HG03432 (cell line): ENCODE results near the gene PPP1R3G.

Experiments used
- ATAC-seq: cut with Tn5 transposase; IDR thresholded peaks from one replicate; pipeline ENCODE4 v1.9.1; 2021; ENCODE audit warnings: mild to moderate bottlenecking, moderate library complexity; ENCODE audit not compliant: unreplicated experiment

Gene PPP1R3G

DNA sequence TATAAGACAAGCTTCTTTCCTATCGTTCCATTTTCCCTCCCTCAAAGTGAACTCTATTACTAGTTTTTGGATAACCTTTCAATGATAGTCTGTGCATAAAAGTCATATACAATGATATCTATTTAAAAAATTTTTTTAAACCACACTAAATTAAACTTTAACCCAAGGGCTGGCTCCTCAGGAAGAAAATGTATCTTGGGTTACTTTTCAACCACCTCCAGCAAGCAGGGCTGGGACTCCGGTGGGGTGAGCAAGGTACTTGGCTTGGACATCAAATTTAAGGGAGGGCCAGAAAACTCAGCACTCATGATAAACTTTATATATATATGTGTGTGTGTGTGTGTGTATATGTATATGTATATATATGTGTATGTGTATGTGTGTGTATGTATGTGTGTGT lies 13.9 kb upstream of the PPP1R3G start:
- no peak for ATAC-seq

DNA sequence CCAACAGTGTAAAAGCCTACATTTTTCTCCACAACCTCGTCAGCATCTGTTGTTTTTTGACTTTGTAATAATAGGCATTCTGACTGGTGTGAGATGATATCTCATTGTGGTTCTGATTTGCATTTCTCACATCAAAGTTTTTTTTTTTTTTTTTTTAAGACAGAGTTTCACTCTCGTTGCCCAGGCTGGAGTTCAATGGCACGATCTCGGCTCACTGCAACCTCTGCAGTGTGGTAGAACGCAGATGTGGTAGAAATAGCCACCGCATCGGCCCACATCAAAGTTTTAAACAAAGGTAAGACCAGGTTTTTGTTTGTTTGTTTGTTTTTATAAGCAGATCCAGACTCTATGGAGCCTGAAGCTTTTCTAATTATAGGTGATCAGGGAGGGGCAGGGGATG lies 12.7 kb upstream of the PPP1R3G start:
- ATAC-seq: peak; percentile 77

DNA sequence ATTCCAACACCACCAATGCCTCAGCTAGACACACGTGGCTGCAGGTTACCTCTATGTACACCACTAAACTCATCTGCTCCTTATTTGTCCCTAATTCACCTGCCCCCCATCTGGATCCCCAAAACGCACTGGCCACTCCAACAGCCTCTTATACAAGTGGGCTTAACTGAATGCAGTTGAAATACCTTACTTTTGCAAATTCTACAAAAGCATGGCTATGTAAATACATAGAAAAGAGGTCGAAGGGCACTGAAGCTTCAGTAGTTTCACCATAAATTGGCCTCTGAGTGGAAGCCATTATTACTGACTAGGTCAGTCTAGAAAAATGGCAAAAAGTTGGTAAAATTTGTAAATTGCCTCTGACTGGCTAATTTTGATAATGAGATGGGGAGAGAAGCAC lies 11.1 kb upstream of the PPP1R3G start:
- ATAC-seq: no peak

DNA sequence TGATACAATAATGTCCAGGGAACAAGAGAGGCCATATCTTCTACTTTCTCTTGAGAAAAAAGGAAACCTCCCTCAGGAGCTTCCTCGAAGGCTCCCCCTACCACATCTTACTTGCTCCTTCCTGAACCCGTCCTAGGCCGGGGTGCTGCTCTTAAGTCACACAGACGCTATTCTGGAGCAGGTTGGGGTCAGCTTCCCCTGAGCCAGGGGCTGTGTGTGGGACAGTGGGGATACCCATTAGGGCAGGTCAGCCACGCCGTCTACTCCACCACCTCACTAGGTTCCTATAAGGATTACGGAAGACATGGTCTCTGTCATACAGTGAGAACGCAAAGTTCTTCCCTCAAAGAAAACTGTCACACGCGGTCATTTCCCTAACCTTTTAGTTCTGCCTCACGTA lies 8.2 kb upstream of the PPP1R3G start:
- no peak for ATAC-seq

DNA sequence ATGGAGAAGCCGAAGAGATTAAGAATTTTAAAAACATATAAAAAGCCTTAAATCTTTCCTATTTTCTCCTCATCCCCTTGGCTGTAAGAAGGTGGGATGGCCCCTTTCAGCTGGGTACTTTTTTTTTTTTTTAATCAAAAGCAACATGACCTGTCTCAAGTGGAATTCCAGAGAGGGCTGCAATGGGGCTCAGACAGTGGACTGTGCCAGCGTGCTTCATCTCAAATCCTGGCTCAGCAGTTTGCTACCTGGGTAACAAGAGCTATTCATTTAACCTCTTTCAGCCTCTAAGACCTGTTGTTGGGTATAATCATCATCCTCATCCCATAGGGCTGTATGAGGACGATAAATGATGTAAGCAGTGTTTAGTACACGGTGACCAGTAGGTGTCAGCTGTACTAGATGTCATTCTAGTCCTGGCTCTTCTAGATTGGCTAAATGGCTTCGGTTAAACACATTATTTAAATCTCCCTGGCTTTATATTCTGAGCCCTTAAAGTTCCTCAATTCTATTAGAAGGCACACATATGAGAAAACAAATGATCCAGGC lies 6.9 kb upstream of the PPP1R3G start:
- ATAC-seq: peak; percentile 70

DNA sequence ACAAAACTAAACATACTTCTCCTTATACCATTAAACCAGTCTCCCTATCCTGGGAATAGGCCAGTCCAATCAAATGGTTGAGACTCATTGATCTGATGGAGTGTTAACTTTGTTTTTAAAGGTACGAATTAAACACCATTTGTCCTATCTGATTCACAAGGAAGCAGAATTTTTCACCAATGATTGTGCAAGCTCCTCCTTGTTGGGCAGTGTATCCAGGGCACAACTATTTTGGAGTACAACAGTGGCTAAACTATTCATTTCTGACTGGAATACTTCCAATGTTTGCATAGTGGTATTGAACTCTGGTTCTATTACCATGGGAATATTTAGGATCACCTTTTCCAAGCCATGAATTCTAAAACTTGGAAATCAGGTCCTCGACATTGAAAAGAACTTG lies 5.4 kb upstream of the PPP1R3G start:
- ATAC-seq: no peak

DNA sequence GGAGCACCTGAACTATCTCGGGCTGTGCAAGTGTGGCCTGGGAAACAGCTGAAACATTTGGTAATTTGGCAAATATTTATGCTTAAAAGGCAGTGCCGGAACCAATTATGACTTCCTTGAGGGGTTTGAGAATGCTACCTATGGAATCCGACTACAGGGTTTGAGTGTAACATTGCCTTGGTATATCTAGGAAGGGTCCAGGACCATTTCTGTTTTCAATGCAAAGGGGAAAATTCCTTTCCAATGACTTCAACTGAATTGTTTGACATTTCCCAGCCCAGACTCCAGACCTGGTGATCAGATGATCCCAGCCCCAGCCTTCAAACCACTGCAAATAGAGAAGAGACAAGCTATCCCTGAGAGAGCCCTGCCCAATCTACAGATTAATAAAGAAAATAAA lies 4.6 kb upstream of the PPP1R3G start:
- ATAC-seq: no peak

DNA sequence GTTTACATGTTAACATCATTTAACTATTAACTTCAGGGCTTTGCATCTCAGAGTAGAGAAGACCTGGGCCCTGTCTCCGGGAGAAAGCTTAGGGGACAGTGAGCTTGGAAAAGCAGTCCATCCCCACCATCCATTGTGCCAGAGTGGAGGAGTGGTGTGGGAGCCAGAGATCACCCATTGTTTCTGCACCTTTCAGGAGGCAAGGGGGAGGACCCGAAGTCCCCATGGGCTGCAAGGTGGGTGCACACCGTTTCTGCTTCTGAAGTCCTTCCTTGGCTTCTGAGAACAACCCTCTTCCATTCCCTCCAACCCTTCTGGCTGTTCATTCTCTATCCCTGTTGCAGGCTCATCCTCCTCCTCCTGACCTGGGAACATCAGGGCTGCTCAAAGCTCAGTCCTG lies 4.0 kb upstream of the PPP1R3G start:
- no peak for ATAC-seq

DNA sequence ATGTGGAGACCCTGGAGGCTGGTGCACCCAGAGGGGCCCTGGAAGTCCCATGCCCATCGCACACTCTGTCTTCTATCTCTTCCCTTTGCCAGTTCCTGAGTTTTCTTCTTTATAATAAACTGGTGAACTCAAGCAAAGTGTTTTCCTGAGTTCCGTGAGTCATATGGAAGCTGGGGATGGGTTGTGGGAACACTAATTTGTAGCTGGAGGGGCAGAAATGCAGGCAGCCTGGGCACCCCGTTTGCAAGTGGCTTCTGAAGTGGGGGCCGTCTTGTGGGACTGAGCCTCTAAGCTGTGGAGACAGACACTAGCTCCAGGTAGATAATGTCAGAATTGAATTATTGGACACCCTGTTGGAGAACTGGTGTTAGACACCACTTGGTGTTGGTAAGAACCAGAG lies 3.2 kb upstream of the PPP1R3G start:
- no peak for ATAC-seq

DNA sequence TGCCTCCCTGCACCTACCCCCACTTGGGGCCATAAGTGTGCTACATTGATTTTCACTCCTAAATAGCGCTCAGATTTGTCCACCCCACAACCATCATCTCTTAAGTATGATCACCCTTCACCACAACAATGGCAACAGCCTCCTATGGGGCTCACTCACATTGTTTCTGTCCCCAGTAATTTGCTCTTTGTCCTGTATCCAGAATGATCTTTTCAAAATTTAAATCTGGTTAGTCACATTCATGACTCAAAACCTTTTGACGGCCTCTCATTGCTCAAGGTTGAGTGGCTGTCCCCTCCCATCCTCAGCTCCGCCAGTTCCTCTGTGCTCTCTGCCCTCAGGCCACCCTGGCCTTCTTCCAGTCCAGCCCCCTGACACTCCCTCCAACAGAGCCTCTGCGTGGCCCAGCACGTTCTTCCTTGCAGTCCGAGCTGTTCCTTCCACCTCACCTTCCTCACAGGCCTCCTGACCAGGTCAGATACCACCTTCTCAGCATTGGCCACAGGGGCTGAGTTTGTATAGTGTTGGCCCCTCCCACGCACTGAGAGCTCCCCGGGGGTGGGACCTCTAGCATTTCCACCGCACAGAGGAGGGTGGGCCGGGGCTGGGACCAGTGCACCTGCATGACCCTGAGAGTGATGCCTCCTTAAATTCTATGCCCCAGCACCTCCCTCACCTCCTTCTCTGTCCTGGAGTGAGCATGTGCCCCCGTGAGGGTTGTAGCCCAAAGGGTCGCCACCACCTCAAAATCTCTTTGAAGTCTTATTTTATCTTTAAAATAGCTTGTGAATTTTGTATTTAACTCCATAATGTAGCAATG lies 2.4 kb upstream of the PPP1R3G start:
- no peak for ATAC-seq

DNA sequence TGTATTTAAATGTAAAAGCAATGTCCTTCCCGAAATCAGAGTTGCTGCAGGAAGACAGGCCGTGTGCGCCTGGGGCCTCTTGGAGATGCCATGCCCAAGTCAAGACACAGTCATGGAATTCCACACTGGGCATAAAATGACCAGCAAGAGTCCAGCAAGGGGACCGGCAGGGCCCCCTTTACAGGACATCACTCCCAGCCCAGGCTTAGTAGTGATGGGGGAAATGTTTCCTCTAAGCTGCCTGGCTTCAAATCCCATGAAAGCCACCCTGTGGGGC lies 1.9 kb upstream of the PPP1R3G start:
- no peak for ATAC-seq

DNA sequence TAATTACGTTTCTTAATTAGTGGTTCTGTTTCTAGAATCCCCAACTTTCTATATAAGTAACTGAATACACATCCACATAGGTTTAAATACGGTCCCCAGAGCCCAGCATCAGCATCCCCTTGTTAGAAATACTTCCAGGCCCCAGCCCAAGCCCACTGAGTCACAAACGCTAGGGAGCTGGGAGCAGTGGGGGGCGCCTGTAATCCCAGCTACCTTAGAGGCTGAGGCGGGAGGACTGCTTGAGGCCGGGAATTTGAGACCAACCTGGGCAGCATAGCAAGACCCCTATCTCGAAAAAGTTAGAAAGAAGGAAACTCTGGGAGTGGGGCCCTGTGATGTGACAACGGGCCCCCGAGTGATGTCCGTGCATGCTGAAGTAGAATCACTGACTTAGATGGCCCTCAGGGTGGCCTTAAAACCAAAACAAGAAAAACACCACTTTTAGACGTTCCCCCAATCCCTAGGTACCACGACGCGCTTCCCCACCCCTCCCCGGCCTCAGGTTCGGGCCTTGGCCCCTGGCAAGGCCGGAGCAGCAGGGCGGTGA lies 1.3 kb upstream of the PPP1R3G start:
- no peak for ATAC-seq

DNA sequence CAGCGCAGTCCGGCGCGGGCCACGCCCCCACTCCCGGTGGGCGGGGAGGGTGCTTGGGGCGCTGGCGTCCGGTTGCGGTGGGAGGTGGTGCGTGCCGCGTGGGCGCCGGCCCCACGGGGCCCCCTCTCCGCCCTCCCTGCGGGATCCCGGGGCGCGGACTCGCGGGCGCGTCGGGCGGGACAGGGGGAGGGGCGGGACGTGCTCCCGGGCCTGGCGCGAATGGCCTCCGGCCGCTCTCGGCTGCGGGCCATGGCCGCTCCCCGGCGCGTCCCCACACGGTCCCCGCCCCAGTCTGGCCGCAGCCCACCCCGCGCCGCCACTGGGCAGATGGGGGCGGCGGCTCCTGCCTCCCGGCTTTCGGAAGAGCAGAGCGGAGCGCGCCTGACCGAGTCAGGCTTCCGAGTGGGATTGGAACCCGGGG lies 771 bp upstream of the PPP1R3G start:
- peak; percentile 52 for ATAC-seq

DNA sequence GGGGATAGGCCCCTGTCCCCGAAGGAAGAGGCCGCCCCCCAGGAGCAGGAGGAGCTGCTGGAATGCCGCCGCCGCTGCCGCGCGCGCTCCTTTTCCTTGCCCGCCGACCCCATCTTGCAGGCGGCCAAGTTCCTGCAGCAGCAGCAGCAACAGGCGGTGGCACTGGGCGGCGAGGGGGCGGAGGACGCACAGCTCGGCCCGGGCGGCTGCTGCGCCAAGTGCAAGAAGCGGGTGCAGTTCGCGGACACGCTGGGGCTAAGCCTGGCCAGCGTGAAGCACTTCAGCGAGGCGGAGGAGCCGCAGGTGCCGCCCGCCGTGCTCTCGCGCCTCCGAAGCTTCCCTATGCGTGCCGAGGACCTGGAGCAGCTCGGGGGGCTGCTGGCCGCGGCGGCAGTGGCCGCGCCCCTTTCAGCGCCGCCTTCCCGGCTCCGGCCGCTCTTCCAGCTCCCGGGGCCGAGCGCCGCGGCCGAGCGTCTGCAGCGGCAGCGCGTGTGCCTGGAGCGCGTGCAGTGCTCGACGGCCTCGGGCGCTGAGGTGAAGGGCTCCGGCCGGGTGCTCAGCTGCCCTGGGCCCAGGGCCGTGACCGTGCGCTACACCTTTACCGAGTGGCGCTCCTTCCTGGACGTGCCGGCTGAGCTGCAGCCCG lies 630 bp downstream of the PPP1R3G start:
- ATAC-seq: peak; percentile 25

DNA sequence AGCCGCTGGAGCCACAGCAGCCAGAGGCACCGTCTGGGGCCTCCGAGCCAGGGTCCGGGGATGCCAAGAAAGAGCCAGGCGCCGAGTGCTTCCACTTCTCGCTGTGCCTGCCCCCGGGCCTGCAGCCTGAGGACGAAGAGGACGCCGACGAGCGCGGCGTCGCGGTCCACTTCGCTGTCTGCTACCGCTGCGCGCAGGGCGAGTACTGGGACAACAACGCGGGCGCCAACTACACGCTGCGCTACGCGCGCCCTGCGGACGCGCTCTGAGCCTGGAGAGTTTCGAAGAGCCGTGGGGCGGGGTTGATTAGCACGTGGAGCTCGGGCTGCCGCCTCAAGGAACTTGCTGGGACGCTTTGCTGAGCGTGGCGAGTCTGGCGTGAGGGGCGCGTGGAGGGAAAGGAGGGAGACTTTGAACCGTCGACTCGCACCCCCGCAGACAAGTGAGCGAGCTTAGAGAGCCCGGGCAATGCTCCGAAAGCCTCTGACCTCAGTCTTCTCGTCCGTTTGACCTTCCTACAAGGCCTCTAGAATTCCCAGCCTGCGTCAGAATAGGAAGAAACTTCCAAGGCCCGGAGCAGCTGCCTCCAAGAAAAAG lies 1.3 kb downstream of the PPP1R3G start:
- ATAC-seq: no peak

DNA sequence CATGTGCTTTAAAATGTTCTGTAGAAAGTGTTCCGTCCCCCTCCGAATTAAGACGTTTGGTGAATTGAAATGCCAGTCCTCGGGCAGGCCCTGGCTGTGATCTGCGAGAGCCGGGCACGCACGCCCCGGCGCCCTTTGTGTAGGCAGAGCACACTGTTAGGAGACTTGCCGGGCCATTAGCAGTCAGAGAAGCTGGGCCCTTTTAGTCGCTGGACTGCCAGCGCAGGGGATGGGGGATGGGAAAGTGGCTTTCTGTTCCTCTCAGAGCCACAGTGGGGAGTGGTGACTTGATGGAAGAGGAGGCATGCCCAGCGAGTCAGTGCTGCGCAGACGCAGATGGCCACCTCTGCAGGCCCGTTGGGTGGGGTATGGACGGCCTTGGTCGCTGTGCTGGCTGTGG lies 2.2 kb downstream of the PPP1R3G start:
- ATAC-seq: no peak

DNA sequence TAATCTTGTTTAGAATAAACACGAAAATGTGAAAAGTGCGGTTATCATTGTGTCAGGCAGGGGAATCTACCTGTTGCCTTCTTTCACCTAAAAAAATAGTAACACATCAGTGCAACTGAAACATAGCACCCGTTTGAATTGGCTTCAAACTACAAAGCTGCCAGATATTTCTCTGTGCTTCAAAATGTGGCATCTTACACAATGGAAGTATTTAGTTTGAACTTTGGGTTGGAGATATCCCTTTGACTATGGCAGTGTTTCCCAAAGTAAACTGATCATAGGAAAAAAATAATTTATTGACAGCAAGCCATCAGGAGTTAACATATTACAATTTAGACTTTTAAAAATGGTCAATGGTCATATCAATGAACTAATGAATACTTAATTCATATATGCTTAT lies 3.6 kb downstream of the PPP1R3G start:
- ATAC-seq: no peak

DNA sequence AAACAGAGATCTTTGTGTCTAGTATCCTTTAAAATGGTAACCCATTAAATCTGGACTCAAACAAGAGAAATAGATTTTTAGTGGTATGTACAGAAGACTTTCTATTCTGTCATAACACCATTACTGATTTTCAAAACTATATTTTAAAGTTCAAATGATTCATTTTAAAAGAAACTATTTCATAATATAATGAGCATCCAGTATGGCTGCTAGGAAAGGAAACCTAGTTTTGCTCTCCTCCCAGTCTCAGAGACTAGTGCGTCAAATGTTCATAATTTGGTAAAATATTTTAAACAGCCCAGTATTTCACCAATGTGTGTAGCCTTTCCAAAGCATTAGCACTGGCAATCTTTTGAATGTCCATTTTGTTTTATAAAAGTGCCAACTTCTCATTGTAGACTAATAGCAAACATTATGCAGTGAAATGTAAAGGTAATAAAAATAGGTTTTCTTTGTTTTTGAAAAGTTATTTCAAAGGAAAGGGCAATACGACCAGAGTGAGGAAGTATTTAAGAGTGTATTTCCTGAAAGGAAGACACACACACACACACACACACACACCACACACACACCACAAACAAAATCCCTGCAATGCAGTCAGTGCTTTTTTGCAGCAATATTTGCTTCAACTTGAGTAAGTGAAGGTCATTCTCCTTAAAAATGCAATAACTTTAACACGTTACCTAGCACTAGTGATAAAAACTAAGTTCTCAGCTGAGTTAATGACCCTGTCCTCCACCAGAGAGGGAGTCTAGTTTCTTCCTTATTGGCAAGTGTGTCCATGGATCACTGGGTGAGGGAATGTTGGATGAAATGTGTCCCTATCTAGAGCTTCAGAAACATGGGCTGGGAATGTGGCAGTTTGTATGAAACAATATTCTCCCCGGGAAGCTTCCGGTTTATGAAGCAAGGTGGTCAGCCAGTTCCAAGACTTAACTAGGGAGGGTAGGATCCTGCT lies 4.6 kb downstream of the PPP1R3G start:
- ATAC-seq: no peak

DNA sequence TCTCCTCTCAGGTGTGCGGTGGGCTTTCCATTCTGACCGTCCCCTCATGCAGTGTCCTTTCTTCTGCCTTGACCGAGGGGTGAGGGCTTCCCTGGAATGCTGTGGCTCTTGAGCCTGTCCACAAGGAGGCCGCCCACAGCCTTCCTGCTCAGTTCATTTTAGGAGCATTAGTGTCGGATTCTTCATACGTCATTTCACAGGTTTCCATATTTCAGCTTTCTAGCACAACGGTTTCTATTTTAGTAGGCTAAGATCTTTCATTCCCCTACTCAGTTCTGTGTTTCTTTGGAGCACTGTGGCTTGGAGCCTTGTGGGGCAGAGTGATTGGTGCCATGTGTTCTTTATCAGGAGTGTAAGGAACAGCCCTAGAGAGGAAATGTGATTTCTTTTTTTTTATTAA lies 5.5 kb downstream of the PPP1R3G start:
- ATAC-seq: no peak

DNA sequence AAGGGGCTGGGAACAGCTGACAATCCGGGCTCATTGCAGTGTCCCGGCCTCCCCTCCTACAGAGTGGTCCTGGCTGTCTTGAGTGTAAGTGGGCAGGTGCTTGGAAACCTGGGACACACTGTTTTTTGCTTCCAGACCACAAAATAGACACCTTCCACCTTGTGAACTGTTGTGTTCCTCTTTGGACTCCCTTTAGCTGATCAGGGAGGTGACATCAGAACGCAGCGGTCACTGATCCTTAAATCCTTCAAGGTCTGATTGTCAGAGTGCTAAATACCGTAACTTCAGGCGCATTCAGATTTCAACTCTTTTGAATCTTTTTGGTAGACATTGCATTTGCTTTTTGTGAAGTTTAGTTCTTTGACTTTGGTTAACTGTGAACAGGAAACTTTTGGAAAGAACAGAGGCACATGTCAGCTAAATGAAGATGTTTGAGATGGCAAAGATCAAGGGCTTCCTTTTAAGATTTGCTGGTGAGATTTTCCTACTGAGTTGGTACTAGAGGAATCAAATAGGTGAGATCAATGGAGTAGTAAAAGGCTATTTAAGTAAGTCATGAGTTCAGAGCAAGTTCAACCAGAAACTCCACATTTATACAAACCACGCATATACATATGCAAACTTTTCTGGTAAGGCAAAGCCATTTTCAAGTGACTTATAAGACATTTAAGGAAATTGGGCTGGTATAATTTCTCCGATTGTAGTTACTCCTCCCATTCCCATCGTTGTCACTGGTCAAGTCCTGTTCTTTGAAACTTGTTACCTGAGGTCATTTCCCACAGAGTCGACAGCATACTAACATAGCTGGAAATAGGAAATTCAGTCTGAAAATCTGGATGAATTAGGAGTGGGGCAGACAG lies 6.3 kb downstream of the PPP1R3G start:
- ATAC-seq: no peak
